ENCODE measurements around the gene TNS1. TPM values are rescaled to one million over a fixed set of nuclear protein-coding genes. Genes with fewer than 3 reads are reported as not detected.
"Not testable (repeated sequence)": the region's sequence is repeated elsewhere in the genome, so short reads cannot be mapped to it uniquely, and the experiment has no call there.

Gene TNS1
- total RNA-seq, 1 donor from 2014 or later: 449 TPM

DNA sequence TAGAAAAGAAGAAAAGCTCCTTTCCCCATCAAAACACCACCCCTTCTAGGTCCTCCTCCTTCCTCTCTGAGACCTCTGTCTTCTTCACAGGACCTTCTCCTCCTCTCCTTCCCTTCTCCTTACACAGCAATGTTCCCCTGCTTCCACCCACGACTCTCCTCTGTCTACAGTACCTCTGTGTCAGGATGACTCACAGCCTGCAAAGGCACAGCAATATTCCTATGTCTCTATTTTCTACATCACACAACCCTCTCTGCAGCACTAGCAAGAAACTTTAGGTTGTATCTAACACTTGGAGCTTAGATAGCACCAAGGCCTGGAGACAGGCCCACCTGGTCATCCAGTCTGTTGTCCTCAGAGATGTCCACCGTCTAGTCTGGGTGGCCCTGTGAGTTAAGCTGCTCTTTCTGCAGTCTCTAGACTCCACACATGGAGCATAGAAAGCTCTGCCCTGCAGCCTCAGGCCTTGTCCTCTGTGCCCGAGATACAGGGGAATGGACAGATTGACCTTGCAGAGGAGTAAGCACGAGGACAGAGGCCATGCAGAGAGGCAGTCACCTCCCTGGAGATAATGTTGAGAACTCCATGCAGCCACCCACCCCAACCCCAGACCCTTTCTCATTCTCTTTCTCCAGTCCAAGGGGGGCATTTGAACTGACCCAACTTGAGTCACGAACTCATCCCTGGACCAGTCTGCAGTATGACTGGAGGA, 212.0 kb downstream of the TNS1 start:
- no peak for DNase-seq (ENCODE audit: low spot score)

GRCh38 chr2:217790195-217790594, 212.6 kb downstream of the TNS1 start:
- DNase-seq (ENCODE audit: low spot score): no peak

GRCh38 chr2:217789736-217790181, 213.0 kb downstream of the TNS1 start:
- DNase-seq (ENCODE audit: low spot score): no peak

- DNase-seq (ENCODE audit: low spot score): peak; percentile 93
Observed at GRCh38 chr2:217789003-217789735, 213.6 kb downstream of the TNS1 start.

- DNase-seq (ENCODE audit: low spot score): no peak
Observed at GRCh38 chr2:217788669-217789002, 214.2 kb downstream of the TNS1 start.

DNA sequence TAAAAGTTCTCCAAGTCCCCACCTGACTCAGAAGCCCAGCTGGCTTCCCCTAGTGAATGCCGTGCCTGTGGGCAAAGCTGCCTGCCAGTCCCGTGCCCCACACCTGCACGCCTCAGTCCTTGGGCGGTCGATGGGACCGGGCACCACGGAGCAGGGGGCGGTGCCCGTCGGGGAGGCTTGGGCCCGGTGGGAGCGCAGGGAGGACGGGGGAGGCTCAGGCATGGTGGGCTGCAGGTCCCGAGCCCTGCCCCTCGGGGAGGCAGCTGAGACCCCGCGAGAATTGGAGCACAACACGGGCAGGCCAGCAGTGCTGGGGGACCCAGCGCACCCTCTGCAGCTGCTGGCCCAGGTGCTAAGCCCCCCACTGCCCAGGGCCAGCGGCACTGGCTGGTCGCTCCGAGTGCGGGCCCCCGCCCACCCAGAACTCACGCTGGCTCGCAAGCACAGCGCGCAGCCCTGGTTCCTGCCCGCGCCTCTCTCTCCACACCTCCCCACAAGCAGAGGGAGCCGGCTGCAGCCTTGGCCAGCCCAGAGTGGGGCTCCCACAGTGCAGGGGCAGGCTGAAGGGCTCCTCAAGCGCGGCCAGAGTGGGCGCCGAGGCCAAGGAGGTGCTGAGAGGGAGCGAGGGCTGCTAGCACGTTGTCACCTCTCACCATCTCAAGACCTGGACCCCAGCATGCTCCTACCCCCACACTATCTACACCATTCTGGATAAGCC, 215.5 kb downstream of the TNS1 start:
- DNase-seq (ENCODE audit: low spot score): no peak

DNA sequence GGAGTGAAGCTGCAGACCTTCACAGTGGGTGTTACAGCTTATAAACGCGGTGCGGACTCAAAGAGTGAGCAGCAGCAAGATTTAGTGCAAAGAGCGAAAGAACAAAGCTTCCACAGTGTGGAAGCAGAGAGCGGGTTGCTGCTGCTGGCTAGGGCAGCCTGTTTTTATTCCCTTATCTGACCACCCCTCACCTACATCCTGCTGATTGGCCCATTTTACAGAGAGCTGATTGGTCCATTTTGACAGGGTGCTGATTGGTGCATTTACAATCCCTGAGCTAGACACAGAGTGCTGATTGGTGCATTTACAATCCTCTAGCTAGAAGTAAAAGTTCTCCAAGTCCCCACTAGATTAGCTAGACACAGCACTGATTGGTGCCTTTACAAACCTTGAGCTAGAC, 216.2 kb downstream of the TNS1 start:
- not testable (repeated sequence) for DNase-seq (ENCODE audit: low spot score)

GRCh38 chr2:217785544-217786045, 217.2 kb downstream of the TNS1 start:
- DNase-seq (ENCODE audit: low spot score): peak; percentile 91

- no peak for DNase-seq (ENCODE audit: low spot score)
Observed at GRCh38 chr2:217784996-217785543, 217.7 kb downstream of the TNS1 start.

- no peak for DNase-seq (ENCODE audit: low spot score)
Observed at GRCh38 chr2:217783243-217783642, 219.6 kb downstream of the TNS1 start.

- DNase-seq (ENCODE audit: low spot score): no peak
Observed at GRCh38 chr2:217777906-217778305, 224.9 kb downstream of the TNS1 start.

GRCh38 chr2:217776631-217777030, 226.2 kb downstream of the TNS1 start:
- DNase-seq (ENCODE audit: low spot score): no peak

GRCh38 chr2:217775920-217776503, 226.8 kb downstream of the TNS1 start:
- no peak for DNase-seq (ENCODE audit: low spot score)

DNA sequence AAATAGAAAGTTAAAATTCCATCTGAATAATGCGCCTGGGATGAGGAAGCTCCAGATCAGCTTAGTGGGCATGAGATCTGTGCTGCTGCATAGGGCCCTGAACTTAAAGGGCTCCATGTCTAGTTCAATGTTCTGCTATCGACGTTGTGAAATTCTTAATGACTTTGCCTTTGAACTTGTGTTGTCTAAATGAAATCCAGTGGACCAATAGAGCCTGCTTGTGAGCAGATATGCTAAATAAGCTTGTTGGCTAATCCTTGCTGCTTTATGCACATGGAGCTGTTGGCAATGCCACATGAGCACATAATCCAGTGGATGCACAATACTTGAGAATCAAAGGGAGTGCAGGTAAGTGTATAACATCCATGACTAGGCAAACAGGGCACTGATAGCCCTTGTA, 228.6 kb downstream of the TNS1 start:
- DNase-seq (ENCODE audit: low spot score): no peak

DNA sequence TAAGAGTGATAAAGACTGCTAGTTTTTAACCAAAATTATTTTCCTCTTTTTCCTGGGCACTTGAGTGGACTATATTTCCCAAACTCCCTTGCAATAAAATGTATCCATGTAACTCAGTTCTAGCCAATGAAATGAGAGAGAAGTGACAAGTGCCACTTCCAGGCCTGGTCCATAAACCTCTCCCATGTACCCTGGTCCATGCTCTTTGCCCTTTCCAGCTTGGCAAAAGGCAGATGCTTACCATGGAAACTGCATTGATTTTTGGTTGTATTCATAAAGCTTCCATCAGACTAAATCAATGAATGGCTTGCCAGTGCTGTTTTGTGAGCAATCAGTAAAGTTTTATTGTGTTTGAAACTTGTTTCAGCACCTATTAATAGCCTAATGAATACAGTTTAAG, 229.3 kb downstream of the TNS1 start:
- no peak for DNase-seq (ENCODE audit: low spot score)

DNA sequence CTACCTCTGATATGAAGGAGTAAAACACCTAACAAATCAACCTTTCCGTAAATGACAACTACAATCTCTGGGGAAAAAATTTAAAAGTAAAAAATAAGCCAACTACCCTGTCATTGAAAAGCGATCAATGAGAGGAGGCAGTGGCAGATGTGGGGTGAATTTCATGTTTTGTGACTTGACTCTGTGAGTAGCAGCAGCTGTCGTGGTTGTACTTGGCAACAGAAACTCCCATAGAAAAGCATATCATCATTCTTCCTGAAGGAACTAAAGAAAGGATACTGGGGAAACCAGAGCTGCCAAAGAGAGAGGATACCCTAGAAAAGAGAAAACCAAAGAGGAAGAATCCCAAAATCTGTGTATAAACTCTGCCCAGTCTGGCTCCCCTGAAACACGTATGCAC, 236.4 kb downstream of the TNS1 start:
- no peak for DNase-seq (ENCODE audit: low spot score)

DNA sequence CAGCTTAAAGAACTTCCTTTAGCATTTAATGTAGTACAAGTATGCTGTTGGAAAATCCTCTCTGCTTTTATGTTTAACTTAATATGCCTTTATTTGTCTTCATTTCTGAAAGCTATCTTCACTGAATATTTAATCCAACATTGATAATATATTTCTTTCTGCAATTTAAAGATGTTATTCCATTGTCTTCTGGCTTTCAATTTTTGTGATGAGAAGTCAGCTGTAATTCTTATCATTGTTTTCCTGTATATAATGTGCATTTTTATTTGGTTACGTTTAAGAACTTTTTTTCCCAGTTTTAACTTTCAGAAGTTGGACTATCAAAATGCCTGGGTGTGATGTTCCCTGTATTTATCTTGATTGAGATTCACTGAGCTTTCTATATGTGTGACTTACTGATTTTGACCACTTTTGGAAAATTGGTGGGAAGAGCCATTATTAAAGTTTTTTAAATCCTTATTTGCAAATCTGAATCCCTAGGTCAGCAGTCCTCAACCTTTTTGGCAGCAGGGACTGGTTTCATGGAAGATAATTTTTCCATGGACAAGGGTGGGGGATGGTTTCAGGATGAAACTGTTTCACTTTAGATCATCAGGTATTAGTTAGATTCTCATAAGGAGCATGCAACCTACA, 241.0 kb downstream of the TNS1 start:
- no peak for DNase-seq (ENCODE audit: low spot score)

GRCh38 chr2:217759991-217760390, 242.8 kb downstream of the TNS1 start:
- DNase-seq (ENCODE audit: low spot score): no peak

- DNase-seq (ENCODE audit: low spot score): no peak
Observed at GRCh38 chr2:217757108-217757463, 245.7 kb downstream of the TNS1 start.

DNA sequence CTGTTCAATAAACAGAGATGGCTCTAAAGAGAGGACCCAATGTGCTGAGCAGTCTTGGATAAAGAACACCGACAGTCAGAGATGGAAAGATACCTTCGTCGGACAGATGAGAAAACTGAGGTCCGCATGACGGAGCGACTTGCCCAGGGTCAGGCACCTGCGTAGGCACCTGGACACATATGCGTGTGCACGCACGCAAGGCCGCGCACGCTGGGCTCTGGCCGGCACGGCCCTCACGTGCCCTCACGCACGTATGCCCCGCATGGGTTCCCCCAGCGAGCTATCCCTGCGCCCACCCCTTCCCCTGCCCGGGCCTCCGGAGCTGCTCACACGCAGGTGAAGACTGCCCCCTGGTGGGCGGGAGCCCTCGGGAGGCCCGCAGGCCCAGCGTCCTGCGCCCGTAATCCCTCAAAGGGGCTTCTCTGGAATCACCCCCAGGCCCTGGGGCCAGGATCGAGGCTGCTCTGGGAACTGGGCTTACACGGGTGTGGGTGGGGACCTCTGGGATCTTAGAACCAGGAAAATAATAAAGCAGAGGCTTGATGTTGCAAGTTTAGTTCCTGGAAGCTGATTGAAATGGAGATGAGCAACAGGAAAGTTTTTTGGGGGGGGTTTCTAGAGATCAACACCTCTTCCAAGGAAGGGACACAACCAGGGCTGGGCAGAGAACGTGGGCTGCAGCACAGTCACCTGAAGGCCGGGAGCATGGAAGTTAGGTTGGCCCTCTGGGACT, 246.3 kb downstream of the TNS1 start:
- peak; percentile 94 for DNase-seq (ENCODE audit: low spot score)

Measured in mesenteric fat pad (tissue), 1 donor.